HG03135 (cell line): ENCODE data around the gene DPP10.
"Not testable (repeated sequence)": the region's sequence is repeated elsewhere in the genome, so short reads cannot be mapped to it uniquely, and the experiment has no call there.

Source experiments
- ATAC-seq: cut with Tn5 transposase; IDR thresholded peaks from one replicate; pipeline ENCODE4 v1.9.1; 2021; ENCODE audit warnings: mild to moderate bottlenecking, moderate library complexity; ENCODE audit not compliant: unreplicated experiment

Gene DPP10

DNA sequence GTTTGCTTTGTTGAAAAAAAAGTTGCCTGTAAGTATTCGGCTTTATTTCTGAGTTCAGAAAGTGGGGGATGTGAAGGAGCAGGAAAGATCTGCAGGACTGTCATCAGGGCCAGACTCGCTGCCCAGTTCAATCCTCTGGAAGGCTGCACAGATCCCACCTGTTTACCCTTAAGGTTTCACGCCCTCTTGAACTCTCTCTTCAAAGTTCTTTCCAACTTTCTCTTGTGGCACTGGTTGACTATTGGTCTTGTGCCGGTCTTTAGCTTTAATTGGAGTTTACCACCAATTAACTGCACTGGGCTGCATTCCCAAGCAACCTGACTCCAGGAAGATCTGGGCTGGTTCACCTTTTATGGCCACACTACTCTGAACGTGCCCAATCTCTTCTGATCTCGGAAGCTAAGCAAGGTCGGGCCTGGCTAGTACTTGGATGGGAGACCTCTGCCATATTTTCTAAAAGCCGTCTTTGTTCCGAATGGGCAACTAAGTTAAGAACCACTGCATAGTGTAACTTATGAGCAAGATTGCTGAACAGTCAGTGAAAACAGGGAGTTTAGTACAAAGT lies 495.0 kb downstream of the DPP10 start:
- no peak for ATAC-seq

DNA sequence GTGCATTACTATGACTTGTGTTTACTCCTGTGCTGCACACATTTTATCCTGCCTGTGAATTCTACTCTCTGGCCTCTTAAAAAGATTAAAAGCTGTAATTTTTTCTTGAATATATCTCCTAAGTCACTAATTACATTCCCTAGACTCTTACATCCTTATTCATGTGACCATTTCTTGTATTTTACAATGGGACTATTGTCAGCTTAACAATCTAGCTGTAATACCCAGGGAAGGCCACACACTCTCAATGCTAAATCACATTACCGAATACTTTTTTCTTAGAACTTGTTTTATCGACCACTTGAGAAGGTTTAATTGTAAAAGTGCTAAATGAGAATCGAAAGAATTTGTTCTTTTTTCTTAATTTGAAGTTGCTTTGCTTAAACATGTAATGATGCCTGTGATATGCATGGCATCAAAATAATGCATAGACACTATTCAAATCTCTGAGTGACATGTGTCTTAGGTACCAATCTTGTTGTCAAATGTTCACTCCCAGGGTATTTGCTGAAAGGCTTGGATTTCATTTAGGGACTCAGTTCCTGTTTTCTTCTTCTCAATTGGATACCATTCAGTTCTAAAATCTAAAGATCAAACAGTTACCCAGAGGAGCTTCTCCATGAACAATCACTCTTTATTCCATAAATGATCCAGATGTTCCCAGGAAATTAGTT lies 498.5 kb downstream of the DPP10 start:
- no peak for ATAC-seq

DNA sequence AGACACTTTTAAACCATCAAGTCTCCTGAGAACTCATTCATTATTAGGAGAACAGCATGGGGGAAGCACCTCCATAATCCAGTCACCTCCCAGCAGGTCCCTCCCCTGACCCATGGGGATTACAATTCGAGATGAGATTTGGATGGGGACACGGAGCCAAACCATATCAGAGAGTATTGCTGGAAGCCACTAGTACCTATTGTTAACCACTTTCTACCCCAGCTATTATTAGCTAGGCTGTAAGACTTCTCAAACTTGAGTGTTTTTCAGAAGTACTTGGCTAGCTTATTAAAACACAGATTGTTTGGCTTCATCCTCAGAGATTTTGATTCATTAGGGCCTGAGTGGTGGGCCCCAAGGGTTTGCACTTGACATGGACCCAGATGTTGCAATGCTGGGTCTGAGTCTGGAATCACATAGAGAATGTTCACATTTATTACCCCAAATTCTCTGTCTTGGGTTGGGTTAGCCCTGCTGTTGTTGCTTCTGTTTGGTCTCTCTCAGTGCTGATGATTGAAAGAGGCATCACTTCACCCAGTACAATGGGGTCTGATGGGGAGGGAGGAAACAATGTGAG lies 506.9 kb downstream of the DPP10 start:
- ATAC-seq = no peak

DNA sequence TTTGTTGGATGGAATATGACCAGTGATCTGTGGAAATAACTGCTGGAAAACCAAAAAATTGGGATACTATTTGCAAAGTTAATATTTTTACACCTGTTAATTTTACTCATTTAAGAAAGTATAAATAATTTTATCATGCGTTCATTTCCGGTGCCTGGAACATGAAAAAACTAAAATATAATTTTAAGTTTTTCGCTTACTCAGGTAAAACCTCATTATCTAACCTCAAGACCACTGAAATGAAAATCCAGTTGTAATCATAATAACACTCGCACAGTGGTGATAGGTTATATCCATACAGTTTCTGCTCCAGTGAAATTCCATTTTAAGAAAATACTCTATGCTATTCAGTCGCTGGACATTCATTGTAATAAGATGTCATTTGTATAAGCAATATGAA lies 517.9 kb downstream of the DPP10 start:
- no peak for ATAC-seq

DNA sequence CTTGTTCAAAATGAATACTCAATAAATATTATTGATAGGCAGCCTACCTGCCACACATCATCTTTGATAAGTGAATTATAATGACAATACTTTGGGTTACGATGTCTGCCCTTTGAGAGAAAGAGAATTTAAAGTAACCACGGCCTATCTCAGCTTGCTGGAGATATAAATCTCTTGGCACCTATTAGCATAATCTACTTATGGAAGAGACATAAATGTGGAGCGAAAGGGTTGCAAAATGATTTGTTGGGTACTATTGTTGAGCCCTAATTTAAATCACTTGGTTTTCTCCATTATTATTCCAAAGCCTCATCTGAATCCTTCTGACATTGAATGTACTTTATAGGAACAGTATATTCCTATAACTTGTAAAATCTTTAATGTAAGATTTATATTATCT lies 520.1 kb downstream of the DPP10 start:
- ATAC-seq = no peak

DNA sequence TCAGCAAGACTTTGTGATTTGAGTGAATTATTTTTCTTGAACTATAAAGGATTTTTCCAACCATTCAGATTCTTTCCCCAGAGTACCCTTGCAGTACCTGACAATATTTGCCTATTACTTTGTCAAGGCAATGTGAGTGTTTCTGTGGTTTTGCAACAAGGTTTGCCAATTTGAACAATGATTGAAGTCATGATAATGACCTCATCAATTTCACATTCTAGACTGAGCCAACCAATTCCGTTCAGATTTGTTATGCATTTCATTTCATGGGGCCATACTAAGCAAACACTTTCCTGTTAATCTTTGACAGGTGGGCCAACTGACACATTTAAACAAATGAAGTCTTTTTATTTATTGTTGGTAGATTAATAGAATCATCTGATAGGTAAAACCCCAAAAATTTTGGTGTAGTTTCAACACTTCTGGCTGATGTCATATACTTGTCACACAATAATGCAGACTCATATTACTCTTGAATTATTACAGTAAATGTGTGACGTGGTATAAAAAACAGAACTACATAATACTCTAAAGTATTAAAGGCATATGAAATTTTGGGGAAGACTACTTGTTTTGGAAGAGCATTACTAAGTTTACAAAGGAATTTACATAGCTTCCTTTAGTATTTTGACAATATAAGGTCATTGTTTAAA lies 526.4 kb downstream of the DPP10 start:
- no peak for ATAC-seq

DNA sequence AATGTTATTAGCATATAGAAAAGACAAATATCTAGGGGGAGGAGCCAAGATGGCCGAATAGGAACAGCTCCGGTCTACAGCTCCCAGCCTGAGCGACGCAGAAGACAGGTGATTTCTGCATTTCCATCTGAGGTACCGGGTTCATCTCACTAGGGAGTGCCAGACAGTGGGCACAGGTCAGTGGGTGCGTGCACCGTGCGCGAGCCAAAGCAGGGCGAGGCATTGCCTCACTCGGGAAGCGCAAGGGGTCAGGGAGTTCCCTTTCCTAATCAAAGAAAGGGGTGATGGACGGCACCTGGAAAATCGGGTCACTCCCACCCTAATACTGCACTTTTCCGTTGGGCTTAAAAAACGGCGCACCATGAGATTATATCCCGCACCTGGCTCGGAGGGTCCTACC lies 561.9 kb downstream of the DPP10 start:
- not testable (repeated sequence) for ATAC-seq

DNA sequence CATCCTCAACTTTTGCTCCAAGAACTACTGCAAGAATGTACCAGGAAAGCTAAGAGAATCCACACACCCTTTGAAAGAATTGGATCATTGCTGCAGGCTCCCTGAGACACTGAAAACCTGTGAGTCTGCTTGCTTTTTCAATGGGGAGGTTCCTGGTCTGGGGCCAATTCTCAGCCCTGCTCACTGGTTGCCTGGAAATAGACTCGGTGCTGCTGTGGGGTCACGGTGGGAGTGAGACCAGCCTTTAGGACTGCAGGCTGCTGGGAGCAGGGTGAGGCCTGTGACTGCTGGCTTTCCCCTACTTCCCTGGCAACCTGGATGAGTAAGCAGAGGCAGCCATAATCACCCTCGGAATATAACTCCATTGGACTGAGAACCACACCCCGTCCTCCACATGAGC lies 569.3 kb downstream of the DPP10 start:
- no peak for ATAC-seq

DNA sequence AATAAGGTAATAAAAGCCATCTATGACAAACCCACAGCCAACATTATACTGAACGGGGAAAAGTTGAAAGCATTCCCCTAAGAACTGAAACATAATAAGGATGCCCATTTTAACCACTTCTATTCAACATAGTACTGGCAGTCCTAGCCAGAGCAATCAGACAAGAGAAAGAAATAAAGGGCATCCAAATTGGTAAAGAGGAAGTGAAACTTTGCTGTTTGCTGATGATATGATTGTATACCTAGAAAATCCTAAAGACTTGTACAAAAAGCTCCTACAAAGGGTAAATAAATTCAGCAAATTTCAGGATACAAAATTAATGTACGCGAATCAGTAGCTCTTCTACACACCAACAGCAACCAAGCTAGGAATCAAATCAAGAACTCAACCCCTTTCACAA lies 579.6 kb downstream of the DPP10 start:
- ATAC-seq = not testable (repeated sequence)

DNA sequence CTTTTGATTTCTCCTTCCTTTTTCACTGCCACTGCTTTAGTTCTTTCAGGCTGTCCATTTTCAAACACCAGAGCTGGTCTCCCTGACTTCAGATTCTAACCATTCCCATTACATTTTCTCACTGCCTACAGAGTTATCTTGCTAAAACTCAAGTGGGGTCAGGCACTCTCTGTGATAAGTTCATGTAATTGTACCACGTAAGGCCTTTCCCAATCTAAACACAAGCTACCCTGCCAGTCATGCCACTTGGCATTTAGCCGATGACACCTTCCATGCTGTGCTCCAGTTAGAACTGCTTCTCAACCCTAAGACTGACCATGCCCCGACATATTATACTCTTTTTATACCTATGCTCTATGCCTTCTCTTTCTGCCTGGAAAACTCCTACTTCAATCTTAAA lies 592.4 kb downstream of the DPP10 start:
- no peak for ATAC-seq

DNA sequence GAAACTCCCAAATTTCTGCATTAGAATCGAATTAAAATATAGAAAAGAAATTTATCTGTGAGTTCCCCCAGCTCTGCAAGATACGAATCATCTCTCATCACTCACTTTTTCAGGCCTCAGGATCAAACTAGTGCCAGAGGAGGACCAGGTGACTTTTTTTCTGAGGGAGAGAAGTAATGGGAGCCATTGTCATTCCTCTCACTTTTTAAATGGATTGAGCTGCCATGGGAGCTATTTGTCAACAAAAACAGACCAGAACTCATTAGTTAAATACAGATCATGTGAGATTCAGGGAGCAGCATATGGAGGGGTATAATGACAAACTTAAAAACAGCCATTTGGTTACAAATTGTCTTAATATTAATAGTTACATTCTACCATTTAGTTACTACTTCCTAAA lies 594.4 kb downstream of the DPP10 start:
- no peak for ATAC-seq

DNA sequence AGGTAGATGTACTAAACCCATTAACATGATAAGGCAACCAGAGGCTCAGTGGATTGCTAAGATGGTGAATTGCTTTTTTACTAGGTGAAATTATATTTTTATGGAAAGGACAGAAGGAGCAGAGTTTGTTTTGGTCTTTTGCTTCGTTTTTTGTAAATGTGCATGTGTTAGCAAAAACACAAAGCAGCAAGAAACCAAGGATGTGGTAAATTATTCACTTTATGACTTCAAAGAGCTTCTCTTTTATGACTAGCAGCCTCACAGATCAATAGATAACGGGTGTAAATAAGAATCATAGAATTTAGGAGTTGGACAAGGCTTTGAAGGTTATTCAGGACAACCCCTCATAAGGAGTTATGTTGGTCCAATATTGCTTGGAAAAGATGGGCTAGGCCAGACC lies 615.0 kb downstream of the DPP10 start:
- no peak for ATAC-seq

DNA sequence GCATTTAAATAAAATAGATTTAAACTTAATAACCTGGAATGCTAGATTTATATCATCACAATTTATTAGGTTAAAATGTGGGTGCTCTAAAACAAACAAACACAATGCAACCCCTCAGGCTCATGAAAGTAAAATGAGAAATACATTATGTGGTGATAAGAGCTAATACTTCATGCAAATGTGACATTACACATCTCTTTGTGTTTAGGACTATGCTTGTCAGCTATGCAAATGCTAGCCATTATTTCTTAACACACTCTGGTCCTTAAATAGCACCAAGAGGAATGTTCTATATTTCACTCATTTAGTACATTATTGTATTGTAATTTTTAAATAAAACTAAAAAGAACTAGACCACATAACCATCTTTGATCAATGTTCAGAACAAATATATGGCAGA lies 627.6 kb downstream of the DPP10 start:
- no peak for ATAC-seq

DNA sequence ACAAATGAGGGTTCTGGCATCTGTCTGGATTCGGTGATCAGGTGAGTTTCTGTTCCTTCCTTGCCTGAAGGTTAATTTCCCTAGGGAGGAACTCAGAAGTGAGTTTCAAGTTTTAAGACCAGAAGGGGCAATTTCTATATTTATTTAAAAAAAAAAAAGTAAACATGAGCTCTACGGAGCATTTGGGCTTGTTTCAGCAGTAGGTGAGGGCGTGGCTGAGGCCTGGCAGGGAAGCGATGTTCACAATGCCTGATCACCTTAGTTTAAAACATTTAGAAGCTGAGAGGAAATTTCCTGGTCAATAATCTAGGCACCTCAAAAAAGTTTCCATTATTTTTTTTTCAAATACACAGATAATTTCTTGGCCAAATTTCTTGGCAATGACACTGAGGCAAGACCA lies 629.1 kb downstream of the DPP10 start:
- no peak for ATAC-seq

DNA sequence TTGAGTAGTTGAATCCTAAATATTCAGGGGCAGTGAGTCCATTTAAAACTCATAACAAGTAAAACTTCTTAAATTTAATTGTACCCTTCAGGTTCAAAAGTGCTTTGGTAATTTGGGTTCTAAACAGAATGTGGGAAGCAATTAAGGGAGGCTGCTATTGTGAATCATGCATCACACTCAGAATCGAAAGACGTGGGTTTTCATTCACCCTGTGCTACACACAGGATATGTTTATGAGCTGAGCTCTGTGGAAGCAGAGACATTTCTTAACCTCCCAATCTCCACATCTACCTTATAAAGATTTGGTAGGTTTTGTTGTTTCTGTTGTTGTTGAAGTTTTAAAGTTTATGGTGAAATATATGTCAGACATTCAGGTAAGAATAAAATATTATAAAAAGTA lies 633.4 kb downstream of the DPP10 start:
- ATAC-seq = no peak

DNA sequence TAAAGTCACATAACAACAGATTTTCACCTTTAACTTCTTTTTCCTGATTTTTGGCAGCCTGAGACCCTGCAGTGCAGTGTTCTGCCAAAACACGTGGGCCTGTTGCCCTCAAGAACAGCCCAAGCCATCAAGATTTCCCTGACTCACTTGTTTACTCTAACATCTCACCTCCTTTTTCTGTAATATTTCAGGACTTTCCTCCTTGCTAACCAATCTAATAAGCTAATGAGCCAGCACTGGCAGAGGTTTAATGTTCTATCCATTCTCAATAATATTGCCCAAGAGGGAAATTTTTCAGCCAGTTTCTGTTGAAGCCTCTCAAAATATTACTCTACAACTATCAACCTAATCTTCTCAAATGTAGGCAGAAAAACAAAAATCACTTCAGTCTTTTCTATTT lies 635.2 kb downstream of the DPP10 start:
- ATAC-seq = no peak

DNA sequence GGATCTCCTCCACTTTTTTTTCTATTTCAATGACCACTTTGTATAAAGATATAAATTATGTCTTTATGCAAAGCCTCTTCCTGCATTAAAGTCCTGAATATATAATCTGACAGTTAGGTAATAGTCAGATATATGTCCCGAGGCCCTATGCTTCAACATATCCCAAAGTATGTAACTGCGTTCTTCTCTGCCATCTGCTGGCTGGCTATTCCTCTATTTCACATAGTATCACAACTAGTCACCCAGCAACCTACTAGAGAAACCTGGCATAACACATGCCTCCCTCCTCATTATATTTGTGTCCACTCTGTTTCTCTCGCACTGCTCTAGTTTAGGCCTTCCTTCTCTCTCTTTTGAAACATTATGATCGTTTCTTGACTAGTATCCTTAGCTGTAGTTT lies 640.8 kb downstream of the DPP10 start:
- no peak for ATAC-seq

DNA sequence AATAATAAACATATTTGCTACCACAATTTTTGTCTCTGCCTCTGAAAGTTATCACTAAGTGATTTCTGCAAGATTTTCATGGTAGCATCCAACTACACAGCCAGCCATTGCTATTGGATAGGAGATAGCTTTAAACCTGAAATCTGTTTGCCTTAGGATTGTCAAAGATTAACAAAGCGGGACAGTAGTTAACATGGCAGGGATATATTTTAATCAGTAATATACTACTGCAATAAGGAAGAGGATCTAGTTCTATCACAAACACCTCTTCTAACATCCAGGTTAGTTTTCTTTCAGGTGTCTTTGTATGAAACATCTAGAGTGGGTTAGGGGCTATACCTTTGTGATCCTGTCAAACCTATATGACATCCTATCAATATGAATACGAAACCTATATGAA lies 641.3 kb downstream of the DPP10 start:
- no peak for ATAC-seq

DNA sequence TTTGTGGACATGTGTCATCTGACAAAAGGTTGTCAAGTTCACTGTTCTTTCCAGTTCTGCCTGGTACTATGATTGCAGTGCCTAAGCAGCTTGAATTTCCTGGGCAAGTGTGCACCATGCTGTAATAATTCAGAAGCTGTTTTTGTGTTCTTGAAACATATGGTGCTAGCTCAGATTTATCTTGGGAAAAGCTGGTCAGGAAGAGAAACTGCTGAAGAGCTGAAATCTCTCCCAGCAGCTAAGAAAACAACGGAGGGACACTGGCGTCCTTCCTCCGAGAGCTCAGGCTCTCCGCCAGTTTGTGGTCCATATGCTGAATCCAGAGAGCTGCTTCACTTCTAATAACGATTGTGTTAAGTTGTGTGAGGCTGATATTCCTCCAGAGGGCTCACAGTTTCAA lies 642.0 kb downstream of the DPP10 start:
- no peak for ATAC-seq

DNA sequence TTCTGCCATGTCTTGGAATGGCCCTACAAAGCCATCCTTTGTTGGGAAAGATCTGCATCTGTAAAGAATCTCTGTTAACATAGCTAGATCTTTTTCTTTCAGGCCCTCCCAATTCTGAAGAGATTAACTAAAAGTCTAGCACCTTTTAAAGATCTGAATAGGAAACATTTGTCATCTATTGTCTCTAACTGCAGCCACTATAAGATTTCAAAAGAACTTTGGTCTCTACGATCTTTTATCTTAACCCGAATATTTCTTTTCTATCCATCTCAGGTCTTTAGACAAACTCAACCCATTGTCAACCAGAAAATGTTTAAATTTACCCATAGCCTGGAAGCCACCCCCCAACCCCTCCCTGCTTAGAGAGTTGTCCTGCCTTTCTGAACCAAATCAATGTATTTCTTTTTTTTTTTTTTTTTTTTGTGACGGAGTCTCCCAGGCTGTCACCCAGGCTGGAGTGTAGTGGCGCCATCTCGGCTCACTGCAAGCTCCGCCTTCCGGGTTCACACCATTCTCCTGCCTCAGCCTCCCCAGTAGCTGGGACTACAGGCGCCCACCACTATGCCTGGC lies 643.7 kb downstream of the DPP10 start:
- ATAC-seq = not testable (repeated sequence)

DNA sequence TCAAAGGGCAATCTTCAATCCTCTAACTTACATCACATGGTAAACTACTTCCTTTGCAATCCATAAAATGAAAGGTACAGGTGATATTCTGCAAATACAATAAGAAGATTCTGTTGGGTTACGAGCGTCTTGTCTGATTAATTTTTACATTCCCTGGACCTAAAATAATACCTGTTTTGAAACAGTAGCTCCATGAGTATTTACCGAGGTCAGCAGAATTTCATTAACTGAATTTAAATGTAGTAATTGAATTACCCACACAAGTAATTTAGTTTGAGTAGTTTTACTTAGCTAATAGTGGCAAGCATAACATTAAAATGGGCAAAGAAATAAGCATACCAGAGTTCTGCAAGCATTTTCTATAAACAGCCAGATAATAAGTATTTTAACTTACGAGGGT lies 652.0 kb downstream of the DPP10 start:
- no peak for ATAC-seq

DNA sequence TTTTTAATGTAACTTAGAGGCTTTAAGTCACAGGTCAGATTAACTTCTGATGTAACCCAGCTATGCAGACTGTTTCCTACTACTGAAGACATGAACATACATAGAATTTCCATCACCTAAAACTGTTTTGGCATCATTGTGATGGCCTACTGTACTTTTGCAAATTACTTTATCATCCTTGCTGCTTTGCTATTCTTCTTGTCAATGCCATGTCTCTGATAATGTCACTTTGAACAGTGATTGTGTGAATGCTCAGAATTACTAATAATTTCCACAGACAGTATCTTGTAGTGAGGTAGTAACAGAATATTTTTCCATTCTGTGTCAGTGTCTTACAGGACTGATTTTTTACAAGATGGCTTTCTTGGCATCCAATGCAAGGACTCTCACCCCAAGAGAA lies 663.5 kb downstream of the DPP10 start:
- no peak for ATAC-seq
